Measurements from ENCODE around the gene CENPP.

DNA sequence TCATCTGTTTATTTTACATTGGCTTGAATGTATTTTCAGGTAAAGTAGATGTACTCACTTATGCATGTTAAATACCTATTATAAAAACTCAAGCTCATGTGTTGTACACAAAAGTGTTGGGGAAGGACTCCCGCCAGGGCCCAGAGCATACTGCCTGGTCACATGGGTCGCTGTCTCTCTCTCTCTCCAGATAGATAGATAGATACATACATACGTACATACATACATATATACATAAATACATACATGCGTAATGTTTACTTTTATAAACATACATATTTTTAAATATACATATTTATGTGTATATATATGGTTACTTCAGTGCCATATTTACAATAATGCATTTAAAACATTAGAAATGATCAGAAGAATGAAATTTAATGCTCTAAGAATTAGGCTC lies 131.8 kb downstream of the CENPP start:
- TF ChIP-seq, protein P1, sequence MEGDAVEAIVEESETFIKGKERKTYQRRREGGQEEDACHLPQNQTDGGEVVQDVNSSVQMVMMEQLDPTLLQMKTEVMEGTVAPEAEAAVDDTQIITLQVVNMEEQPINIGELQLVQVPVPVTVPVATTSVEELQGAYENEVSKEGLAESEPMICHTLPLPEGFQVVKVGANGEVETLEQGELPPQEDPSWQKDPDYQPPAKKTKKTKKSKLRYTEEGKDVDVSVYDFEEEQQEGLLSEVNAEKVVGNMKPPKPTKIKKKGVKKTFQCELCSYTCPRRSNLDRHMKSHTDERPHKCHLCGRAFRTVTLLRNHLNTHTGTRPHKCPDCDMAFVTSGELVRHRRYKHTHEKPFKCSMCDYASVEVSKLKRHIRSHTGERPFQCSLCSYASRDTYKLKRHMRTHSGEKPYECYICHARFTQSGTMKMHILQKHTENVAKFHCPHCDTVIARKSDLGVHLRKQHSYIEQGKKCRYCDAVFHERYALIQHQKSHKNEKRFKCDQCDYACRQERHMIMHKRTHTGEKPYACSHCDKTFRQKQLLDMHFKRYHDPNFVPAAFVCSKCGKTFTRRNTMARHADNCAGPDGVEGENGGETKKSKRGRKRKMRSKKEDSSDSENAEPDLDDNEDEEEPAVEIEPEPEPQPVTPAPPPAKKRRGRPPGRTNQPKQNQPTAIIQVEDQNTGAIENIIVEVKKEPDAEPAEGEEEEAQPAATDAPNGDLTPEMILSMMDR (IDR thresholded peaks at IDR 0.05; ENCODE audit: low read depth, low read length) = no peak
- TF ChIP-seq POLR2A (IDR thresholded peaks at IDR 0.05; ENCODE audit: extremely low read depth, insufficient read length) (no peak), MYC (IDR thresholded peaks at IDR 0.05; ENCODE audit: low read depth, low read length) (no peak)
- TF ChIP-seq, protein P2, sequence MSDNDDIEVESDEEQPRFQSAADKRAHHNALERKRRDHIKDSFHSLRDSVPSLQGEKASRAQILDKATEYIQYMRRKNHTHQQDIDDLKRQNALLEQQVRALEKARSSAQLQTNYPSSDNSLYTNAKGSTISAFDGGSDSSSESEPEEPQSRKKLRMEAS (IDR thresholded peaks at IDR 0.05; ENCODE audit: low read depth, low read length) = no peak

Data from NB4 (cell line).